ENCODE results near the gene HAPLN2. TPM values are rescaled to one million over a fixed set of nuclear protein-coding genes. Genes with fewer than 3 reads are reported as not detected.

HAPLN2 gene
- total and polyA plus RNA-seq, 2 of the 4 experiments (the other 2 are of a cell fraction), result not detected

- peaks cover 18% of the 10 kb centered on the region; the same call in 1 of the 2 replicates for H4K20me1 ChIP-seq (ENCODE audit: insufficient read depth, low read length)
- H3K14ac ChIP-seq (replicated peaks; ENCODE audit: low read depth, low read length), result no peak overlapping the region
- H4K5ac ChIP-seq (ENCODE audit: low read depth, low read length), result no peak overlapping the region
- H3K4me1 ChIP-seq (ENCODE audit: control insufficient read depth, insufficient read depth, low read length), result no peaks in the 10 kb centered on the region; the same call in 1 of the 2 replicates
- no peak overlapping the region for H4K8ac ChIP-seq (ENCODE audit: low read depth in 2 of 2, low read length in 2 of 2)
- in situ Hi-C loops (cut with MboI; ENCODE audit: low sequenced_read_pairs), result no loop called here
- no peaks in the 10 kb centered on the region for H3K36me3 ChIP-seq (ENCODE audit: control insufficient read depth, insufficient read depth, low read length)
- WGBS, 2 experiments (ENCODE audit: extremely low coverage in 2 of 2, insufficient read length in 1 of 2), result no CpG with 5 or more reads among the region's 3 CpGs
- no peak overlapping the region for H3K4me3 ChIP-seq (ENCODE audit: insufficient read depth, low read depth, low read length)
- H3K9ac ChIP-seq (ENCODE audit: low read depth, low read length), result no peak overlapping the region
- no TSS peak for BruUV-seq (replicated peaks)
- no peak overlapping the region for H3K27ac ChIP-seq (ENCODE audit: insufficient read depth, low read length)
- no peak overlapping the region for H3K18ac ChIP-seq (ENCODE audit: low read depth, low read length)
- H3K9me1 ChIP-seq (ENCODE audit: insufficient read depth, low read length), result no peaks in the 10 kb centered on the region
- intact Hi-C loops (cut with micrococcal nuclease), result no loop called here
- H3K27me3 ChIP-seq (ENCODE audit: control insufficient read depth, insufficient read depth, low read length), result peaks cover 96% of the 10 kb centered on the region
- H2BK15ac ChIP-seq (ENCODE audit: low read depth, low read length), result no peak overlapping the region
- dilution Hi-C loops (cut with HindIII; ENCODE audit: low sequenced_read_pairs, unreplicated experiment), result no loop called here
- H4K91ac ChIP-seq (ENCODE audit: insufficient read depth, low read depth, low read length), result no peak overlapping the region
- ATAC-seq (ENCODE audit: low read depth) (no peak), DNase-seq (no peak)
- TF ChIP-seq RCOR1 (IDR thresholded peaks at IDR 0.05; ENCODE audit: insufficient replicate concordance, low read length) (no peak), RFX5 (IDR thresholded peaks at IDR 0.05; ENCODE audit: low read depth, low read length) (no peak), USF2 (IDR thresholded peaks at IDR 0.05; ENCODE audit: low read depth, low read length) (no peak), CTCF (conservative IDR thresholded peaks at IDR 0.05; ENCODE audit: low read depth, low read length) (no peak), CHD1 (IDR thresholded peaks at IDR 0.05; ENCODE audit: low read depth, low read length) (no peak), MAFK (IDR thresholded peaks at IDR 0.05; ENCODE audit: low read depth, low read length) (no peak), ELK1 (IDR thresholded peaks at IDR 0.05; ENCODE audit: borderline replicate concordance, low read depth, low read length) (no peak), BHLHE40 (IDR thresholded peaks at IDR 0.05; ENCODE audit: low read depth, low read length) (no peak), POLR2A (IDR thresholded peaks at IDR 0.05; ENCODE audit: low read depth, low read length) (no peak), MXI1 (IDR thresholded peaks at IDR 0.05; ENCODE audit: borderline replicate concordance, low read depth, low read length) (no peak), FOS (IDR thresholded peaks at IDR 0.05; ENCODE audit: low read depth, low read length) (no peak), RAD21 (IDR thresholded peaks at IDR 0.05; ENCODE audit: low read length) (no peak), NFE2L2 (IDR thresholded peaks at IDR 0.05; ENCODE audit: low read depth, low read length) (no peak), SMC3 (IDR thresholded peaks at IDR 0.05; ENCODE audit: low read depth, low read length) (no peak)
- CTCF ChIA-PET, result no interaction called here
- 0 out of 2 replicates have a peak, but pooled peaks cover 1% of the 10 kb centered on the region for H3K9me3 ChIP-seq (ENCODE audit: control insufficient read depth, insufficient read depth, low read length)
- no peak overlapping the region for H3K56ac ChIP-seq (ENCODE audit: extremely low read depth, insufficient read depth, low read length)
- H2BK120ac ChIP-seq (ENCODE audit: low read depth, low read length), result no peak overlapping the region
- H2AFZ ChIP-seq (replicated peaks; ENCODE audit: low read length, poor library complexity), result no peak overlapping the region
- no peak overlapping the region for H3K4ac ChIP-seq (ENCODE audit: low read depth, low read length)
- no peak overlapping the region for H2BK5ac ChIP-seq (ENCODE audit: low read depth, low read length, poor library complexity, severe bottlenecking)
- no peak overlapping the region for H2AK5ac ChIP-seq (ENCODE audit: low read depth, low read length)
- H3K23ac ChIP-seq (ENCODE audit: low read depth, low read length), result no peak overlapping the region
- no peaks in the 10 kb centered on the region for H3K79me1 ChIP-seq (ENCODE audit: low read depth in 1 of 2, low read length in 2 of 2)
- H2BK20ac ChIP-seq (ENCODE audit: low read depth, low read length), result no peak overlapping the region
- POLR2A ChIA-PET (ENCODE audit: unreplicated experiment), result no interaction called here
- H2AK9ac ChIP-seq (replicated peaks; ENCODE audit: low read depth, low read length, poor library complexity), result no peak overlapping the region
- no peak overlapping the region for H3K4me2 ChIP-seq (ENCODE audit: low read depth, low read length)
Observed at GRCh38 chr1:156645056-156645455, 25.8 kb downstream of the HAPLN2 start.

Data from IMR-90 (cell line).